Gastrocnemius medialis (tissue), 4 donors: ENCODE results near the gene EPS8L1. TPM values are rescaled to one million over a fixed set of nuclear protein-coding genes. Genes with fewer than 3 reads are reported as not detected.
A peak's percentile ranks its signal among the peaks of the same experiment; 100 is the strongest.

Source experiments
- ATAC-seq, 2 donors: fragments of 150-250 bp; one replicate each; pipeline ENCODE4 v1.9.1; 2016
- DNase-seq, 2 donors: peaks; one replicate each; pipeline ENCODE4 v3.0.0-alpha.2; 2019
- H3K27ac ChIP-seq, 4 donors: fragments of 200-600 bp; sonication (generic); 1 replicate in 1 of 4; 2 replicates in 3 of 4; pipeline ENCODE4 v1.5.1; 2016 to 2018; ENCODE audit warnings: mild to moderate bottlenecking in 2 of 4, moderate library complexity in 1 of 4
- H3K27me3 ChIP-seq, 3 donors: fragments of 200-600 bp; sonication (generic) in 2 of 3; 1 replicate in 1 of 3; 2 replicates in 2 of 3; pipeline versions ENCODE4 v1.5.1 to v1.6.0; 2016 to 2019; ENCODE audit warnings: mild to moderate bottlenecking in 1 of 3, moderate library complexity in 1 of 3
- H3K36me3 ChIP-seq, 2 donors: fragments of 200-600 bp; sonication (generic) in 1 of 2; one replicate each; pipeline ENCODE4 v1.5.1; 2017 to 2018
- H3K4me1 ChIP-seq, 2 donors: fragments of 200-600 bp; sonication (generic) in 1 of 2; one replicate each; pipeline ENCODE4 v1.5.1; 2016 to 2017; ENCODE audit warnings: mild to moderate bottlenecking in 2 of 2
- H3K4me3 ChIP-seq, 4 donors: fragments of 200-600 bp; sonication (generic) in 3 of 4; 1 replicate in 1 of 4; 2 replicates in 3 of 4; pipeline ENCODE4 v1.5.1; 2016 to 2019; ENCODE audit warnings: mild to moderate bottlenecking in 2 of 4
- H3K9me3 ChIP-seq, 3 donors: fragments of 200-600 bp; sonication (generic) in 2 of 3; 1 replicate in 1 of 3; 2 replicates in 2 of 3; pipeline ENCODE4 v1.5.1; 2016 to 2019
- CTCF ChIP-seq, 5 experiments: fragments of 450-650 bp in 3 of 5; fragments of 200-600 bp in 2 of 5; sonication (generic) in 2 of 5; IDR thresholded peaks in 4 of 5; conservative IDR thresholded peaks in 1 of 5; 1 replicate in 4 of 5; 2 replicates in 1 of 5; pipeline ENCODE4 v1.5.1; 2016 to 2019; ENCODE audit warnings: antibody characterized with exemption in 5 of 5, mild to moderate bottlenecking in 3 of 5, moderate library complexity in 3 of 5
- POLR2A ChIP-seq, 2 donors: fragments of 450-650 bp; IDR thresholded peaks; one replicate each; pipeline ENCODE4 v1.6.1; 2017; ENCODE audit warnings: antibody characterized with exemption in 2 of 2, mild to moderate bottlenecking in 2 of 2, moderate library complexity in 2 of 2
- in situ Hi-C, 4 donors: fragments of 200-750 bp; cut with MboI; loops; one replicate each; pipeline versions ENCODE4 v1.15.0 to v1.8.0; 2017; ENCODE audit warnings: low sequenced_read_pairs in 4 of 4
- intact Hi-C: fragments of 100-400 bp; cut with DNase I; formaldehyde crosslinking; loops from one replicate; pipeline ENCODE4 v1.15.1; 2023; ENCODE audit warnings: low total_unique reads
- total RNA-seq, 4 donors: library from RNA; depleted of rRNA; stranded (reverse); fragments of >200 nt; gene quantifications; one replicate each; pipeline versions ENCODE4 v1.1.0 to v1.2.3, GENCODE V29; 2016

The EPS8L1 gene
- total RNA-seq, 4 donors from 2014 or later, result 0.25 to 2.4 (median 1.3) TPM

DNA sequence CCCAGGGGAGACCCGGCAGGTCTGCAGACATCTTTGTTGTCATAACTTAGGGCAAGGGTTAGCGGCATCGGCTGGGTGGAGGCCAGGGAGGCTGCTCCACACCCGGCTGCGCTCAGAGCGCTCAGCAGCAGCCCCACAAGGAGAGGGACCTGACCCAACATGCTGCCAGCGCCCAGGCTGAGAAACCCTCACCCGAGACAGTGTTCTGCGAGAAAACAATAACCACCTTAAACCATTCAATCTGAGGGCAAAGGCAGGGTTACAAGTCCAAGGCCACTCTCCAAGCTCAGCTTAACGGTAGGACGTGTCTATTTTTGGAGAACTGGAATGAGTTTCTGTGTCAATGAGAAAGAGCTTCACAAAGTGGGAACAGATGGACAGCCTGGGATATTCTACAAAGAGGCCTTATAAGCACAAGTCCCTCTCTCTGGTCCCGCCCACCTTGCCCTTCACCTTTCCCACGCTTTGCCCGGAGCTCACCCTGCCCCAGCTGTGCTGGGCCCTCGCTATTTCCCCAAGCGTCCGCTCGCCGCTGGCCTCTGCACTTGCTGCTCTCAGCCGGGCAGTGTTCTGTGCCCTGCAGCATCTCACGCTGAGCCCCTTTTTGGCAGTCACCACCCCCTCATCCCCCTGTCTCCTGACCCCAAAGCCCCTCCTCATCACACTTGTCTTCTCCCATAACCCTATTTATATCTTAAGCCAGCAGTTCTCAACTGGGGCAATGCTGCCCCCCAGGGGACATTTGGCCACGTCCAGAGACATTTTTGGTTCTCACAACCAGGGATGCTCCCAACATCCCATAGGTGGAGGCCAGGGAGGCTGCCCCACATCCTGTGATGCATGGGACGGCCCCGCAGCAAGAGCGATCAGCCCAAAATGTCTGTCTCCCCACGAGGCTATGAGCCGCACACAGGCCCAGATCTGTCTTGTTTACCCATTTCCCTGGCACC is 24.2 kb downstream of the EPS8L1 start:
- peak overlapping the region in 3 of 4 donors; percentile 55 to 66 (median 66) for H3K27ac ChIP-seq
- TF ChIP-seq POLR2A (IDR thresholded peaks at IDR 0.05), result no peak
- TF ChIP-seq CTCF (IDR thresholded peaks at IDR 0.05 in 4 of 5, conservative IDR thresholded peaks at IDR 0.05 in 1 of 5), result no peak
- peaks cover 0 to 33% of the 10 kb centered on the region in 2 donors for H3K36me3 ChIP-seq
- H3K9me3 ChIP-seq, result no peaks in the 10 kb centered on the region
- DNase-seq (no peak), ATAC-seq (peak in 1 of 2 donors; percentile 55)
- H3K4me1 ChIP-seq, result peaks cover 0 to 10% of the 10 kb centered on the region in 2 donors
- intact Hi-C loops (no loop called here), in situ Hi-C loops (loop anchor here in 1 of 4 donors (25.0 kb wide), 1 partner anchor 988 kb away; the partner anchor contains the start of genes NDUFA3, OSCAR, PRPF31 and TFPT)
- no peaks in the 10 kb centered on the region for H3K27me3 ChIP-seq
- no peak overlapping the region for H3K4me3 ChIP-seq

GRCh38 chr19:55101261-55101660 is 25.6 kb downstream of the EPS8L1 start:
- in situ Hi-C loops (loop anchor here in 1 of 4 donors (25.0 kb wide), 1 partner anchor 989 kb away; the partner anchor contains the start of genes NDUFA3, OSCAR, PRPF31 and TFPT), intact Hi-C loops (no loop called here)
- no peak for TF ChIP-seq POLR2A (IDR thresholded peaks at IDR 0.05)
- TF ChIP-seq CTCF (IDR thresholded peaks at IDR 0.05 in 4 of 5, conservative IDR thresholded peaks at IDR 0.05 in 1 of 5), result no peak
- Histone ChIP-seq H3K9me3 (no peaks in the 10 kb centered on the region), H3K36me3 (peaks cover 0 to 26% of the 10 kb centered on the region in 2 donors), H3K4me3 (no peak overlapping the region), H3K27ac (peak overlapping the region in 1 of 4 donors; percentile 44), H3K4me1 (peaks cover 0 to 10% of the 10 kb centered on the region in 2 donors), H3K27me3 (no peaks in the 10 kb centered on the region)
- ATAC-seq, result no peak
- no peak for DNase-seq

GRCh38 chr19:55103190-55103589 is 27.5 kb downstream of the EPS8L1 start:
- Histone ChIP-seq H3K27me3 (no peaks in the 10 kb centered on the region), H3K4me1 (peaks cover 0 to 10% of the 10 kb centered on the region in 2 donors), H3K9me3 (no peaks in the 10 kb centered on the region), H3K36me3 (peaks cover 0 to 26% of the 10 kb centered on the region in 2 donors), H3K27ac (no peak overlapping the region), H3K4me3 (no peak overlapping the region)
- DNase-seq (no peak), ATAC-seq (no peak)
- intact Hi-C loops, result no loop called here
- no peak for TF ChIP-seq POLR2A (IDR thresholded peaks at IDR 0.05)
- TF ChIP-seq CTCF (IDR thresholded peaks at IDR 0.05 in 4 of 5, conservative IDR thresholded peaks at IDR 0.05 in 1 of 5), result no peak
- in situ Hi-C loops, result loop anchor here in 1 of 4 donors (25.0 kb wide), 1 partner anchor 991 kb away; the partner anchor contains the start of genes NDUFA3, OSCAR, PRPF31 and TFPT

DNA sequence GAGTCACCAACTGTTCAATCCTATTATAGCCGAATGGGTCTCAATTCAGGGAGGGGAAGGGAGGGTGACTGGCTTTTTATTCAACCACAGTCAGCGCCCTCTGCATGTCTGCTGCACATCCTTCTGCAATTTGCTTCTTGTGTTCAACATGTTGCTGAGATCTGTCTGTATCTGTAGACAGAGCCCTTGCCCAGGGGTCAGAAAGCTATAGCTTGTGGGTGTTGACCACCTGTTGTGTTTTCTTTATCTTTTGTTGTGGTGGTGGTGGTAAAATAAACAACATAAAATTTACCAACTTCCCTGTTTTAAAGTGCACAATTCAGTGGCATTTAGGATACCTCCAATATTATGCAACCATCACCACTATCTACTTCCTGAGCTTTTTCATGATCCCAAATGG is 29.6 kb downstream of the EPS8L1 start:
- Histone ChIP-seq H3K36me3 (peaks cover 0 to 27% of the 10 kb centered on the region in 2 donors), H3K27me3 (no peaks in the 10 kb centered on the region), H3K4me1 (no peaks in the 10 kb centered on the region), H3K27ac (no peak overlapping the region), H3K9me3 (no peaks in the 10 kb centered on the region), H3K4me3 (no peak overlapping the region)
- intact Hi-C loops, result no loop called here
- no peak for DNase-seq
- ATAC-seq, result no peak
- TF ChIP-seq CTCF (IDR thresholded peaks at IDR 0.05 in 4 of 5, conservative IDR thresholded peaks at IDR 0.05 in 1 of 5) (no peak), POLR2A (IDR thresholded peaks at IDR 0.05) (no peak)
- in situ Hi-C loops, result loop anchor here in 1 of 4 donors (25.0 kb wide), 1 partner anchor 993 kb away; the partner anchor contains the start of genes NDUFA3, OSCAR, PRPF31 and TFPT
